KBM-7 (cell line): Measurements from ENCODE around the gene PPP1R14B.
A peak's percentile ranks its signal among the peaks of the same experiment; 100 is the strongest.

Experiments used
- DNase-seq: peaks from one replicate; pipeline ENCODE4 v3.0.0-alpha.2; 2015
- in situ Hi-C: fragments of 300-500 bp; cut with MboI; formaldehyde crosslinking; loops from 2 replicates; pipeline ENCODE4 v1.14.3; 2020; ENCODE audit warnings: low sequenced_read_pairs, low pct_unique_long_range_greater_than_20kb, mixed read lengths

Gene PPP1R14B

GRCh38 chr11:64263021-64263946 is 16.5 kb upstream of the PPP1R14B start:
- DNase-seq, result no peak
- in situ Hi-C loops, result no loop called here

- DNase-seq, result no peak
- in situ Hi-C loops, result no loop called here
Measured at GRCh38 chr11:64262271-64263002, 15.7 kb upstream of the PPP1R14B start.

- in situ Hi-C loops, result no loop called here
- DNase-seq, result no peak
Measured at GRCh38 chr11:64261556-64262080, 14.9 kb upstream of the PPP1R14B start.

GRCh38 chr11:64260147-64260708 is 13.5 kb upstream of the PPP1R14B start:
- in situ Hi-C loops, result no loop called here
- DNase-seq, result no peak

GRCh38 chr11:64259533-64260067 is 12.9 kb upstream of the PPP1R14B start:
- in situ Hi-C loops, result no loop called here
- DNase-seq, result no peak

GRCh38 chr11:64258946-64259532 is 12.3 kb upstream of the PPP1R14B start:
- in situ Hi-C loops, result no loop called here
- DNase-seq, result no peak

GRCh38 chr11:64258356-64258755 is 11.6 kb upstream of the PPP1R14B start:
- no peak for DNase-seq
- in situ Hi-C loops, result no loop called here

GRCh38 chr11:64256300-64256699 is 9.6 kb upstream of the PPP1R14B start:
- DNase-seq, result no peak
- in situ Hi-C loops, result no loop called here

- in situ Hi-C loops, result no loop called here
- no peak for DNase-seq
Measured at GRCh38 chr11:64255135-64256128, 8.7 kb upstream of the PPP1R14B start.

GRCh38 chr11:64254326-64254725 is 7.6 kb upstream of the PPP1R14B start:
- no peak for DNase-seq
- in situ Hi-C loops, result no loop called here

- in situ Hi-C loops, result no loop called here
Measured at GRCh38 chr11:64253481-64253880, 6.7 kb upstream of the PPP1R14B start.

GRCh38 chr11:64253043-64253442 is 6.3 kb upstream of the PPP1R14B start:
- in situ Hi-C loops, result no loop called here

More at GRCh38 chr11:64253481-64253880, 6.7 kb upstream of the PPP1R14B start:
- no peak for DNase-seq

GRCh38 chr11:64252003-64252872 is 5.5 kb upstream of the PPP1R14B start:
- in situ Hi-C loops, result no loop called here
- no peak for DNase-seq

More at GRCh38 chr11:64253043-64253442, 6.3 kb upstream of the PPP1R14B start:
- no peak for DNase-seq

- in situ Hi-C loops, result no loop called here
Measured at GRCh38 chr11:64251753-64252002, 4.9 kb upstream of the PPP1R14B start.

GRCh38 chr11:64251016-64251752 is 4.4 kb upstream of the PPP1R14B start, which contains the start of gene PLCB3:
PLCB3 (plus strand) TSS chr11:64251530; CDS start chr11:64251650, 120 bp downstream.
- in situ Hi-C loops, result no loop called here
- DNase-seq, result peak; percentile 51

More at GRCh38 chr11:64251753-64252002, 4.9 kb upstream of the PPP1R14B start:
- DNase-seq, result no peak

- in situ Hi-C loops, result no loop called here
- no peak for DNase-seq
Measured at GRCh38 chr11:64250415-64251015, 3.8 kb upstream of the PPP1R14B start.
